OCI-LY1 (cell line): Measurements from ENCODE around the gene SYT7.

Experiments
- CTCF ChIP-seq: fragments of 200-600 bp; sonication (generic), shearing (Covaris generic); IDR thresholded peaks from 2 replicates; pipeline ENCODE4 v1.5.1; 2017; ENCODE audit warnings: mild to moderate bottlenecking, antibody characterized with exemption, low read length, moderate library complexity, mixed read lengths
- EZH2 ChIP-seq: fragments of 200-600 bp; sonication (generic), shearing (Covaris generic); IDR thresholded peaks from 2 replicates; pipeline ENCODE4 v1.8.0; 2017; ENCODE audit warnings: borderline replicate concordance, mixed run types, mild to moderate bottlenecking, antibody characterized with exemption, low read length, moderate library complexity, mixed read lengths

- no peak for TF ChIP-seq CTCF
- TF ChIP-seq EZH2 = no peak
Measured at GRCh38 chr11:61549177-61549576, 31.7 kb downstream of the SYT7 start.
